Posterior vena cava (tissue), 2 donors: ENCODE measurements around the gene ZNF681. TPM values are rescaled to one million over a fixed set of nuclear protein-coding genes. Genes with fewer than 3 reads are reported as not detected.
"Not testable (repeated sequence)": the region's sequence is repeated elsewhere in the genome, so short reads cannot be mapped to it uniquely, and the experiment has no call there.

ENCODE experiments used
- DNase-seq: peaks from one replicate; pipeline ENCODE4 v3.0.0-alpha.2; 2020; ENCODE audit warnings: low spot score
- intact Hi-C, 2 donors: fragments of 100-400 bp; cut with DNase I; formaldehyde crosslinking; loops; one replicate each; pipeline versions ENCODE4 v1.14.1 to v1.14.2; 2022 to 2023
- total RNA-seq, 2 donors: library from RNA; stranded (reverse); fragmentation: NEBNext Ultra II Directional; extraction: Animal tissue kit (Norgen Biotek cat#: 25700); gene quantifications; one replicate each; pipeline ENCODE4 v1.2.1, GENCODE V29; 2021
- donor health status: DM: yes; HTN: yes; CAD: no.
- donor health status: DM: yes; HTN: yes; CAD: no.

ZNF681 gene
- total RNA-seq, 2 donors from 2014 or later = 1.5 to 1.6 TPM

GRCh38 chr19:23709347-23709746, 49.3 kb downstream of the ZNF681 start:
- intact Hi-C loops = no loop called here

GRCh38 chr19:23706657-23707056, 52.0 kb downstream of the ZNF681 start:
- DNase-seq = no peak
- intact Hi-C loops = no loop called here

More at GRCh38 chr19:23709347-23709746, 49.3 kb downstream of the ZNF681 start:
- no peak for DNase-seq

- no peak for DNase-seq
- intact Hi-C loops = no loop called here
Measured at GRCh38 chr19:23699521-23699860, 59.2 kb downstream of the ZNF681 start.

- intact Hi-C loops = no loop called here
- DNase-seq = no peak
Measured at GRCh38 chr19:23698711-23699520, 59.8 kb downstream of the ZNF681 start.

- DNase-seq, intact Hi-C loops: not testable (repeated sequence)
Measured at GRCh38 chr19:23692937-23693336, 65.8 kb downstream of the ZNF681 start.

Other genes starting within 250 kb of the ZNF681 start
- gene ZNF675, start 71.7 kb downstream of the ZNF681 start, total RNA-seq = 1 to 10 TPM; 6.4 to 6.6 TPM
- gene ZNF726, start 156.0 kb upstream of the ZNF681 start, total RNA-seq = 1 to 10 TPM in 1 of 2 donors, under 1 TPM in 1; 0.81 to 2.8 TPM